HepG2 (cell line): Measurements from ENCODE around the gene C1QTNF9. TPM values are rescaled to one million over a fixed set of nuclear protein-coding genes. Genes with fewer than 3 reads are reported as not detected.
A peak's percentile ranks its signal among the peaks of the same experiment; 100 is the strongest.

Experiments used
- BRCA1 ChIP-seq: sonication (generic); formaldehyde crosslinking; IDR thresholded peaks from 2 replicates; pipeline ENCODE4 v1.4.0; 2020; ENCODE audit warnings: missing genetic modification reagents
- CEBPG ChIP-seq: IDR thresholded peaks from 2 replicates; pipeline ENCODE4 v1.6.1; 2016
- CREB1 ChIP-seq, 2 experiments: fragments of 450-650 bp in 1 of 2; IDR thresholded peaks; 2 replicates each; pipeline ENCODE4 v1.6.1; 2016 to 2017; ENCODE audit warnings: control low read depth in 1 of 2, mild to moderate bottlenecking in 1 of 2, missing compliant biosample characterization in 1 of 2, missing genetic modification characterization in 1 of 2
- GABPB1 ChIP-seq: IDR thresholded peaks from 2 replicates; pipeline ENCODE4 v1.6.1; 2016; ENCODE audit warnings: mild to moderate bottlenecking, missing genetic modification reagents, moderate library complexity, missing compliant biosample characterization
- KLF11 ChIP-seq: IDR thresholded peaks from 2 replicates; pipeline ENCODE4 v1.6.1; 2016; ENCODE audit warnings: missing compliant biosample characterization
- NFRKB ChIP-seq: fragments of 450-650 bp; IDR thresholded peaks from 2 replicates; pipeline ENCODE4 v1.6.1; 2017
- SP5 ChIP-seq: IDR thresholded peaks from 2 replicates; pipeline ENCODE4 v1.6.1; 2016; ENCODE audit warnings: low read depth, borderline replicate concordance
- STAG1 ChIP-seq: sonication (generic); formaldehyde crosslinking; IDR thresholded peaks from 2 replicates; pipeline ENCODE4 v1.4.0; 2020; ENCODE audit warnings: missing genetic modification reagents
- TSC22D2 ChIP-seq: sonication (generic); formaldehyde crosslinking; IDR thresholded peaks from 2 replicates; pipeline ENCODE4 v1.5.1; 2020; ENCODE audit warnings: missing genetic modification reagents, mild to moderate bottlenecking, borderline replicate concordance
- ZBTB40 ChIP-seq, 2 experiments: fragments of 450-650 bp in 1 of 2; sonication (generic) in 1 of 2; formaldehyde crosslinking in 1 of 2; IDR thresholded peaks; 2 replicates each; pipeline versions ENCODE4 v1.6.1 to v1.8.0; 2016 to 2022; ENCODE audit warnings: antibody characterized with exemption in 1 of 2, mild to moderate bottlenecking in 1 of 2, missing genetic modification reagents in 1 of 2
- ZBTB7A ChIP-seq: sonication (generic); formaldehyde crosslinking; IDR thresholded peaks from 2 replicates; pipeline ENCODE4 v1.8.0; 2022; ENCODE audit warnings: mild to moderate bottlenecking, missing genetic modification reagents
- ZNF142 ChIP-seq: sonication (generic); formaldehyde crosslinking; IDR thresholded peaks from 2 replicates; pipeline ENCODE4 v1.4.0; 2020; ENCODE audit warnings: missing genetic modification reagents
- ZNF205 ChIP-seq: IDR thresholded peaks from 2 replicates; pipeline ENCODE4 v1.6.1; 2018; ENCODE audit warnings: missing biosample characterization, missing genetic modification reagents
- ZNF446 ChIP-seq: sonication (generic); formaldehyde crosslinking; IDR thresholded peaks from 2 replicates; pipeline ENCODE4 v1.5.0; 2020; ENCODE audit warnings: mild to moderate bottlenecking, missing genetic modification reagents
- ZNF543 ChIP-seq: sonication (generic); formaldehyde crosslinking; IDR thresholded peaks from 2 replicates; pipeline ENCODE4 v1.4.0; 2020; ENCODE audit warnings: mild to moderate bottlenecking, missing genetic modification reagents
- polyA plus RNA-seq, 8 experiments: library from polyadenylated mRNA; depleted of rRNA in 3 of 8; stranded (reverse) in 7 of 8; unstranded in 1 of 8; fragments of >200 nt; fragmentation: Illumina TruSeq in 4 of 8; extraction: Trizol in 4 of 8; gene quantifications; 2 replicates each; pipeline versions ENCODE4 v1.2.1 to v1.2.3, GENCODE V29; 2011 to 2016; ENCODE audit warnings: low read depth in 4 of 8, missing spikeins in 1 of 8, mixed read lengths in 1 of 8; ENCODE audit not compliant: insufficient read depth in 1 of 8
- total RNA-seq, 5 experiments: library from RNA; depleted of rRNA; stranded (reverse); fragments of >200 nt; fragmentation: Illumina TruSeq; extraction: Trizol; gene quantifications; 2 replicates each; pipeline ENCODE4 v1.2.3, GENCODE V29; 2016; ENCODE audit warnings: low read depth in 1 of 5

C1QTNF9 gene
- total and polyA plus RNA-seq, 2 of the 13 experiments (the other 11 are each of a cell fraction or from before 2014, with no cell fraction given): not detected

- TF ChIP-seq ZBTB40 (IDR thresholded peaks at IDR 0.05): no peak
- TF ChIP-seq ZBTB40 (CRISPR knock-in tag; IDR thresholded peaks at IDR 0.05): peak; percentile 41; the same call in 1 of the 2 replicates
- TF ChIP-seq BRCA1: no peak
- peak; percentile 80; the same call in 1 of the 2 replicates for TF ChIP-seq ZBTB7A (CRISPR knock-in tag)
- peak; percentile 66 for TF ChIP-seq GABPB1 (CRISPR knock-in tag)
- no peak for TF ChIP-seq ZNF142 (CRISPR knock-in tag)
- TF ChIP-seq STAG1: no peak
- TF ChIP-seq TSC22D2 (CRISPR knock-in tag): no peak
- TF ChIP-seq CREB1 (IDR thresholded peaks at IDR 0.05): no peak
- TF ChIP-seq CREB1 (CRISPR knock-in tag; IDR thresholded peaks at IDR 0.05): no peak
- TF ChIP-seq ZNF205 (CRISPR knock-in tag): 0 out of 2 replicates have a peak, but pooled peaks have one; percentile 28
- no peak for TF ChIP-seq NFRKB
- no peak for TF ChIP-seq KLF11 (CRISPR knock-in tag)
- TF ChIP-seq SP5: peak; percentile 54
- no peak for TF ChIP-seq ZNF543 (CRISPR knock-in tag)
- no peak for TF ChIP-seq CEBPG (CRISPR knock-in tag)
- TF ChIP-seq ZNF446 (CRISPR knock-in tag): no peak
Observed at GRCh38 chr13:24271601-24272451, 37.6 kb upstream of the C1QTNF9 start (continued).
